Measurements from ENCODE around the gene PRKCH.

- TF ChIP-seq POLR2A (IDR thresholded peaks at IDR 0.05; ENCODE audit: low read length) (no peak), NFE2L2 (conservative IDR thresholded peaks at IDR 0.05; ENCODE audit: low read length) (no peak), CTCF (IDR thresholded peaks at IDR 0.05) (no peak), ESRRA (IDR thresholded peaks at IDR 0.05; ENCODE audit: borderline replicate concordance, low read length) (no peak), RAD21 (conservative IDR thresholded peaks at IDR 0.05 in 1 of 2, IDR thresholded peaks at IDR 0.05 in 1 of 2) (no peak), JUNB (IDR thresholded peaks at IDR 0.05) (no peak), BHLHE40 (IDR thresholded peaks at IDR 0.05; ENCODE audit: low read depth, low read length) (no peak), RCOR1 (IDR thresholded peaks at IDR 0.05; ENCODE audit: low read depth, low read length) (no peak), SMC3 (IDR thresholded peaks at IDR 0.05) (no peak), RFX5 (IDR thresholded peaks at IDR 0.05) (no peak), EP300 (IDR thresholded peaks at IDR 0.05) (no peak)
- TF ChIP-seq, protein P1, sequence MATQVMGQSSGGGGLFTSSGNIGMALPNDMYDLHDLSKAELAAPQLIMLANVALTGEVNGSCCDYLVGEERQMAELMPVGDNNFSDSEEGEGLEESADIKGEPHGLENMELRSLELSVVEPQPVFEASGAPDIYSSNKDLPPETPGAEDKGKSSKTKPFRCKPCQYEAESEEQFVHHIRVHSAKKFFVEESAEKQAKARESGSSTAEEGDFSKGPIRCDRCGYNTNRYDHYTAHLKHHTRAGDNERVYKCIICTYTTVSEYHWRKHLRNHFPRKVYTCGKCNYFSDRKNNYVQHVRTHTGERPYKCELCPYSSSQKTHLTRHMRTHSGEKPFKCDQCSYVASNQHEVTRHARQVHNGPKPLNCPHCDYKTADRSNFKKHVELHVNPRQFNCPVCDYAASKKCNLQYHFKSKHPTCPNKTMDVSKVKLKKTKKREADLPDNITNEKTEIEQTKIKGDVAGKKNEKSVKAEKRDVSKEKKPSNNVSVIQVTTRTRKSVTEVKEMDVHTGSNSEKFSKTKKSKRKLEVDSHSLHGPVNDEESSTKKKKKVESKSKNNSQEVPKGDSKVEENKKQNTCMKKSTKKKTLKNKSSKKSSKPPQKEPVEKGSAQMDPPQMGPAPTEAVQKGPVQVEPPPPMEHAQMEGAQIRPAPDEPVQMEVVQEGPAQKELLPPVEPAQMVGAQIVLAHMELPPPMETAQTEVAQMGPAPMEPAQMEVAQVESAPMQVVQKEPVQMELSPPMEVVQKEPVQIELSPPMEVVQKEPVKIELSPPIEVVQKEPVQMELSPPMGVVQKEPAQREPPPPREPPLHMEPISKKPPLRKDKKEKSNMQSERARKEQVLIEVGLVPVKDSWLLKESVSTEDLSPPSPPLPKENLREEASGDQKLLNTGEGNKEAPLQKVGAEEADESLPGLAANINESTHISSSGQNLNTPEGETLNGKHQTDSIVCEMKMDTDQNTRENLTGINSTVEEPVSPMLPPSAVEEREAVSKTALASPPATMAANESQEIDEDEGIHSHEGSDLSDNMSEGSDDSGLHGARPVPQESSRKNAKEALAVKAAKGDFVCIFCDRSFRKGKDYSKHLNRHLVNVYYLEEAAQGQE (IDR thresholded peaks at IDR 0.05): no peak
- TF ChIP-seq, protein P2, sequence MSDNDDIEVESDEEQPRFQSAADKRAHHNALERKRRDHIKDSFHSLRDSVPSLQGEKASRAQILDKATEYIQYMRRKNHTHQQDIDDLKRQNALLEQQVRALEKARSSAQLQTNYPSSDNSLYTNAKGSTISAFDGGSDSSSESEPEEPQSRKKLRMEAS (IDR thresholded peaks at IDR 0.05): no peak
These were observed 48.1 kb downstream of the PRKCH start for GRCh38 chr14:61369454-61369810.

All from A549 (cell line).